Keratinocyte (primary cell): Measurements from ENCODE around the gene MED31. TPM values are rescaled to one million over a fixed set of nuclear protein-coding genes. Genes with fewer than 3 reads are reported as not detected.

Experiments
- DNase-seq: peaks from one replicate; pipeline ENCODE4 v3.0.0-alpha.2; 2011; ENCODE audit warnings: low read depth, missing footprints, low spot score
- FAIRE-seq: peaks from 2 replicates; lab custom pipeline; 2011; peaks lifted over from hg19 to GRCh38; lab: Jason Lieb, UNC
- H2AFZ ChIP-seq: 2 replicates; pipeline ENCODE4 v1.6.0; 2012; ENCODE audit warnings: low read length, control low read depth, inconsistent platforms; ENCODE audit not compliant: control insufficient read depth
- H3K27ac ChIP-seq: 2 replicates; pipeline ENCODE4 v1.5.1; 2011; ENCODE audit warnings: low read length; ENCODE audit not compliant: control insufficient read depth, insufficient read depth
- H3K27me3 ChIP-seq: 3 replicates; pipeline ENCODE4 v1.6.0; 2011; ENCODE audit warnings: low read length; ENCODE audit not compliant: control insufficient read depth, insufficient read depth; ENCODE audit errors: extremely low read depth
- H3K36me3 ChIP-seq, 2 experiments: 2 replicates in 1 of 2; 3 replicates in 1 of 2; pipeline ENCODE4 v1.5.1; 2011; ENCODE audit warnings: low read length in 2 of 2, mild to moderate bottlenecking in 1 of 2; ENCODE audit not compliant: control insufficient read depth in 2 of 2, insufficient read depth in 2 of 2; ENCODE audit errors: extremely low read depth in 1 of 2
- H3K4me1 ChIP-seq: 3 replicates; pipeline ENCODE4 v1.5.1; 2011; ENCODE audit warnings: low read length; ENCODE audit not compliant: control insufficient read depth, insufficient read depth; ENCODE audit errors: extremely low read depth
- H3K4me2 ChIP-seq: 3 replicates; pipeline ENCODE4 v1.6.0; 2011; ENCODE audit warnings: low read depth, low read length; ENCODE audit not compliant: control insufficient read depth, insufficient read depth; ENCODE audit errors: extremely low read depth
- H3K4me3 ChIP-seq, 3 experiments: fragments of 200-600 bp in 1 of 3; sonication (generic) in 1 of 3; 2 replicates in 2 of 3; 3 replicates in 1 of 3; pipeline ENCODE4 v1.5.1; 2011 to 2016; ENCODE audit warnings: low read length in 3 of 3, mild to moderate bottlenecking in 3 of 3, control low read depth in 2 of 3, inconsistent platforms in 1 of 3, low read depth in 1 of 3, mixed read lengths in 1 of 3, mixed run types in 1 of 3, moderate library complexity in 1 of 3; ENCODE audit not compliant: control insufficient read depth in 2 of 3, insufficient read depth in 2 of 3; ENCODE audit errors: extremely low read depth in 1 of 3
- H3K79me2 ChIP-seq: 2 replicates; pipeline ENCODE4 v1.6.0; 2012; ENCODE audit warnings: low read length; ENCODE audit not compliant: control insufficient read depth, insufficient read depth
- H3K9ac ChIP-seq: 3 replicates; pipeline ENCODE4 v1.6.0; 2011; ENCODE audit warnings: low read length; ENCODE audit not compliant: control insufficient read depth, insufficient read depth; ENCODE audit errors: extremely low read depth
- H3K9me1 ChIP-seq: 3 replicates; pipeline ENCODE4 v1.6.0; 2011; ENCODE audit warnings: low read length; ENCODE audit not compliant: control insufficient read depth, insufficient read depth; ENCODE audit errors: extremely low read depth
- H3K9me3 ChIP-seq: 2 replicates; pipeline ENCODE4 v1.5.1; 2012; ENCODE audit warnings: low read depth, low read length; ENCODE audit not compliant: control insufficient read depth
- H4K20me1 ChIP-seq: 3 replicates; pipeline ENCODE4 v1.6.0; 2011; ENCODE audit warnings: low read length; ENCODE audit not compliant: control insufficient read depth, insufficient read depth; ENCODE audit errors: extremely low read depth
- EZH2 ChIP-seq: IDR thresholded peaks from one replicate; pipeline ENCODE4 v1.6.1; 2012; ENCODE audit warnings: inconsistent platforms, mild to moderate bottlenecking, low read length, moderate library complexity
- dilution Hi-C: fragments of 300-500 bp; cut with MboI; formaldehyde crosslinking; loops from one replicate; pipeline ENCODE4 v1.7.0; 2020; ENCODE audit warnings: low sequenced_read_pairs; ENCODE audit not compliant: extremely low pct_ligation_motif_present
- polyA plus RNA-seq, 5 experiments: library from polyadenylated mRNA; depleted of rRNA in 3 of 5; stranded (reverse) in 3 of 5; stranded (forward) in 1 of 5; unstranded in 1 of 5; fragments of >200 nt; gene quantifications; 1 replicate in 1 of 5; 2 replicates in 3 of 5; 3 replicates in 1 of 5; pipeline versions ENCODE4 v1.2.1 to v1.2.3, GENCODE V29; 2011 to 2012; ENCODE audit warnings: missing spikeins in 2 of 5, low read depth in 1 of 5, low replicate concordance in 1 of 5
- TF ChIP-seq, protein P1 (sequence below), 3 experiments: IDR thresholded peaks in 1 of 3; conservative IDR thresholded peaks in 1 of 3; optimal IDR thresholded peaks in 1 of 3; 2 replicates in 2 of 3; 3 replicates in 1 of 3; pipeline versions ENCODE3 to v1.5.1; 2011; ENCODE audit warnings: low read length in 3 of 3, mild to moderate bottlenecking in 3 of 3, moderate library complexity in 2 of 3, control low read depth in 1 of 3, inconsistent platforms in 1 of 3; ENCODE audit not compliant: insufficient read depth in 2 of 3; ENCODE audit errors: extremely low read depth in 1 of 3

MED31 gene
- polyA plus RNA-seq, 1 donor (not counting 4 experiments of a cell fraction or from before 2014, with no cell fraction given), result 49.0 TPM

DNA sequence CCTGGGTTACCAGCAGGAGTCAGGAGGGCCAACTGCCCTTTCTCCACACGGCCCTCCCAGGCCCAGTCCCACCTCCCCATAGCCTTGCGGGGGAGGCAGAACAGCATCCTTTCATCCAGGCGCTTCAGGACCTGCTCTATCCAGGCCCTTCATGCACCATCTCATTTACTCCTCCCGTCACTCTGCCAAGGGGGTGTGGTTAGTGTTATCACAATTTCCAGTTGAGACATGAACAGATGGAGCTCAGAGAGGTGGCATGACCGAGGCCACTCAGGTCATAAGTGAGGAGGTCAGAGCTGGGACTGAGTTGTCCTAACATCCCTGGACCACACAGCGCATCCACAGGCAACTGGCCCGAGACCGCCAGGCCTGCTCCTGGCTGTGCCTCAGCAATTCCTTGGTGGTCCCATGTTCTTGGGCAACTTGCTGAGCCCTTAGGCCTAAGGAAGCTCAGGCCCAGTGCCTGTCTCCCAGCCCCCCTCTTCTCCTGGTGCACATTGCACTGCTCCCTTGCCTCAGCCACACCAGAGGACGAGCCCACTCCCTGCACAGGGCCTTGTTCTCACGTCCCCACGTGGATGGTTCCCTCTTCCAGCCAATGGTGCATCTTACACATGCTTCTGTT lies 23.9 kb upstream of the MED31 start:
- no peak for DNase-seq
- FAIRE-seq, result no peak

DNA sequence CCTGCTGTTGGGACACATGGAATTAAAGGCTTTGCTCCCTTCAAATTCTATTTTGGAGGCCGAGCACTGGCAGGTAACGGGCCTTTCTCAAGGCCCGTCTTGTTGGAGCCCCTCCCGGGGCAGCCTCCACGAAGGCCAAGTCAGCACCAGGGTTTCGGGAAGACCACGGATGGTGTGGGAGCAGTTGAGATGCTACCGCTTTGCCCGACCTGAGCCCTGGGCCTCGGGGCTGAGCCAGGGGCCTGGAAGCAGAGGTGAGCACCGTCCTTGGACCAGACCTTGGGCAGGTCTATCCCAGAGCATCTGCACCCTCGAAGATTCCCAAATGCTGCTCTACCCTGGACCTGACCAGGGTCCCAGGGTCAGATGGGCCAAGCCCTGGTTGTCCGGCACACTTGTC lies 23.2 kb upstream of the MED31 start:
- FAIRE-seq, result no peak
- Histone ChIP-seq H3K27me3 (no peaks in the 10 kb centered on the region), H3K9ac (no peak overlapping the region), H4K20me1 (no peaks in the 10 kb centered on the region), H3K4me2 (no peak overlapping the region), H2AFZ (no peak overlapping the region), H3K4me3 (no peak overlapping the region), H3K9me3 (no peaks in the 10 kb centered on the region), H3K9me1 (no peaks in the 10 kb centered on the region), H3K36me3 (no peaks in the 10 kb centered on the region), H3K79me2 (no peaks in the 10 kb centered on the region), H3K4me1 (peaks cover 27% of the 10 kb centered on the region), H3K27ac (no peak overlapping the region)
- dilution Hi-C loops, result no loop called here
- TF ChIP-seq EZH2, result no peak
- TF ChIP-seq, protein P1, sequence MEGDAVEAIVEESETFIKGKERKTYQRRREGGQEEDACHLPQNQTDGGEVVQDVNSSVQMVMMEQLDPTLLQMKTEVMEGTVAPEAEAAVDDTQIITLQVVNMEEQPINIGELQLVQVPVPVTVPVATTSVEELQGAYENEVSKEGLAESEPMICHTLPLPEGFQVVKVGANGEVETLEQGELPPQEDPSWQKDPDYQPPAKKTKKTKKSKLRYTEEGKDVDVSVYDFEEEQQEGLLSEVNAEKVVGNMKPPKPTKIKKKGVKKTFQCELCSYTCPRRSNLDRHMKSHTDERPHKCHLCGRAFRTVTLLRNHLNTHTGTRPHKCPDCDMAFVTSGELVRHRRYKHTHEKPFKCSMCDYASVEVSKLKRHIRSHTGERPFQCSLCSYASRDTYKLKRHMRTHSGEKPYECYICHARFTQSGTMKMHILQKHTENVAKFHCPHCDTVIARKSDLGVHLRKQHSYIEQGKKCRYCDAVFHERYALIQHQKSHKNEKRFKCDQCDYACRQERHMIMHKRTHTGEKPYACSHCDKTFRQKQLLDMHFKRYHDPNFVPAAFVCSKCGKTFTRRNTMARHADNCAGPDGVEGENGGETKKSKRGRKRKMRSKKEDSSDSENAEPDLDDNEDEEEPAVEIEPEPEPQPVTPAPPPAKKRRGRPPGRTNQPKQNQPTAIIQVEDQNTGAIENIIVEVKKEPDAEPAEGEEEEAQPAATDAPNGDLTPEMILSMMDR (optimal IDR thresholded peaks at IDR 0.05 in 1 of 3, IDR thresholded peaks at IDR 0.05 in 1 of 3, conservative IDR thresholded peaks at IDR 0.05 in 1 of 3; ENCODE audit: extremely low read depth in 1 of 3, insufficient read depth in 2 of 3, low read length in 3 of 3), result no peak
- DNase-seq, result no peak

More for the DNA sequence above, 23.9 kb upstream of the MED31 start:
- H3K4me3 ChIP-seq, result no peak overlapping the region
- no peaks in the 10 kb centered on the region for H3K9me3 ChIP-seq
- no peaks in the 10 kb centered on the region for H3K27me3 ChIP-seq
- H3K79me2 ChIP-seq, result no peaks in the 10 kb centered on the region
- H3K4me1 ChIP-seq, result peaks cover 21% of the 10 kb centered on the region
- H3K27ac ChIP-seq, result no peak overlapping the region
- no peak overlapping the region for H3K9ac ChIP-seq
- no peaks in the 10 kb centered on the region for H4K20me1 ChIP-seq
- H2AFZ ChIP-seq, result no peak overlapping the region
- TF ChIP-seq EZH2, result no peak
- TF ChIP-seq, protein P1 (optimal IDR thresholded peaks at IDR 0.05 in 1 of 3, IDR thresholded peaks at IDR 0.05 in 1 of 3, conservative IDR thresholded peaks at IDR 0.05 in 1 of 3; ENCODE audit: extremely low read depth in 1 of 3, insufficient read depth in 2 of 3, low read length in 3 of 3), result no peak
- dilution Hi-C loops, result no loop called here
- H3K36me3 ChIP-seq, result no peaks in the 10 kb centered on the region
- H3K9me1 ChIP-seq, result no peaks in the 10 kb centered on the region
- H3K4me2 ChIP-seq, result no peak overlapping the region
